Activated naive CD8-positive, alpha-beta T cell treated with anti-CD3 and anti-CD28 coated beads for 36 hours (primary cell): ENCODE measurements around the gene IGFBP3. TPM values are rescaled to one million over a fixed set of nuclear protein-coding genes. Genes with fewer than 3 reads are reported as not detected.

Source experiments
- DNase-seq: peaks from one replicate; pipeline ENCODE4 v3.0.0; 2021
- H3K27ac Mint-ChIP-seq: one replicate; pipeline ENCODE4 v1.8.0; 2022; ENCODE audit warnings: mild to moderate bottlenecking, moderate library complexity, mixed read lengths
- H3K27me3 Mint-ChIP-seq: one replicate; pipeline ENCODE4 v1.8.0; 2022; ENCODE audit warnings: mild to moderate bottlenecking, mixed read lengths
- H3K36me3 Mint-ChIP-seq: one replicate; pipeline ENCODE4 v1.8.0; 2021; ENCODE audit warnings: mild to moderate bottlenecking, mixed read lengths
- H3K4me1 Mint-ChIP-seq: one replicate; pipeline ENCODE4 v1.8.0; 2021; ENCODE audit warnings: mixed read lengths
- H3K4me3 Mint-ChIP-seq: one replicate; pipeline ENCODE4 v1.8.0; 2022; ENCODE audit warnings: mild to moderate bottlenecking, moderate library complexity, mixed read lengths
- H3K9me3 Mint-ChIP-seq: one replicate; pipeline ENCODE4 v1.8.0; 2022; ENCODE audit warnings: mixed read lengths
- total RNA-seq, 2 experiments: library from RNA; stranded (reverse); gene quantifications; one replicate each; pipeline ENCODE4 v1.2.3, GENCODE V29; 2021

The IGFBP3 gene
- total RNA-seq, 2 experiments from 2014 or later, result 0.33 to 0.50 TPM

GRCh38 chr7:45878457-45879144 lies 42.5 kb downstream of the IGFBP3 start:
- H3K36me3 Mint-ChIP-seq, result no peaks in the 10 kb centered on the region
- H3K4me3 Mint-ChIP-seq, result no peak overlapping the region
- no peaks in the 10 kb centered on the region for H3K4me1 Mint-ChIP-seq
- DNase-seq, result no peak
- no peak overlapping the region for H3K27ac Mint-ChIP-seq
- H3K27me3 Mint-ChIP-seq, result no peaks in the 10 kb centered on the region
- H3K9me3 Mint-ChIP-seq, result peaks cover 3% of the 10 kb centered on the region

DNA sequence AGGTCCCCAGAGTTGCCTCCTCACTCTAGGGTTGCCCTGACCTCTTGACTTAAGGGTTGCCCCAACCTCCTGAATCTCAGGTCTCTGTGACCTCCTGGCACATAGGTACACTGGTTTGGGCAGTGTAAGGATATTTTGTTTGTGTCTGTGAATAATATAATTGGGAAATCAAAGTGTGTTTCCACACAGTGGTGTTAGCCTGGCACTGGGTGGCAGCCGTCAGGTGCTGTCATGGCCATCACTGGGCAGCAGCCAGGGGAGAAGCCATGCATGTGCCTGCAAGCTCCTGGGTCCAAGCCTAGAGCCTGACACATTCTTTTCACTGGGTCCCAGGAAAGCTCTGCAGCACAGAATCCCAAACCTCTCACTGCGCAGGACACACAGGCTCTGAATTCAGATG lies 44.6 kb downstream of the IGFBP3 start:
- H3K9me3 Mint-ChIP-seq, result peaks cover 3% of the 10 kb centered on the region
- H3K4me1 Mint-ChIP-seq, result no peaks in the 10 kb centered on the region
- H3K27me3 Mint-ChIP-seq, result no peaks in the 10 kb centered on the region
- no peak for DNase-seq
- H3K27ac Mint-ChIP-seq, result no peak overlapping the region
- H3K4me3 Mint-ChIP-seq, result no peak overlapping the region
- H3K36me3 Mint-ChIP-seq, result no peaks in the 10 kb centered on the region

GRCh38 chr7:45874408-45875131 lies 46.5 kb downstream of the IGFBP3 start:
- no peak for DNase-seq
- Mint-ChIP-seq H3K27me3 (no peaks in the 10 kb centered on the region), H3K4me3 (no peak overlapping the region), H3K27ac (no peak overlapping the region), H3K36me3 (no peaks in the 10 kb centered on the region), H3K9me3 (peaks cover 3% of the 10 kb centered on the region), H3K4me1 (no peaks in the 10 kb centered on the region)

DNA sequence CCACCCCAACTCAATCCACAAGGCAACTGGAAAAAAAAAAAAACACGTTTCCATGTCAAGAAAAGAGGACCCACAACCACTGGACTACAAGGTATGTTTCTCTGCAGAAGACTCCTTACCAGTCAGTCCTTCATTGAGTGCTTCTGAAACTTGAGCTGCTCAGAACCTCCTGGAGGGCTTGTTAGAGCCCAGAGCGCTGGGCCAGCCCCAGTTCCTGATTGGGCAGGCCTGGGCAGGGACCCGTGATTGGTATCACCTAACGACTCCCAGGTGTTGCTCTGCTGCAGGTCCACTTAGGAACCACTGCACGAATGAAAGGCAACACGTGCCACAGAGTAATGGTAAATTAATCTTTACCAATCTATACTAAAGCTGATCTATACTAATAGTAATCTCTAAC lies 47.7 kb downstream of the IGFBP3 start:
- DNase-seq, result no peak
- H3K9me3 Mint-ChIP-seq, result no peaks in the 10 kb centered on the region
- H3K4me3 Mint-ChIP-seq, result no peak overlapping the region
- no peaks in the 10 kb centered on the region for H3K27me3 Mint-ChIP-seq
- no peak overlapping the region for H3K27ac Mint-ChIP-seq
- H3K4me1 Mint-ChIP-seq, result no peaks in the 10 kb centered on the region
- no peaks in the 10 kb centered on the region for H3K36me3 Mint-ChIP-seq

- no peaks in the 10 kb centered on the region for H3K36me3 Mint-ChIP-seq
- H3K4me1 Mint-ChIP-seq, result no peaks in the 10 kb centered on the region
- DNase-seq, result no peak
- H3K4me3 Mint-ChIP-seq, result no peak within 1 kb of the TSS
- no peaks in the 10 kb centered on the region for H3K27me3 Mint-ChIP-seq
- H3K27ac Mint-ChIP-seq, result no peak within 1 kb of the TSS
- no peaks in the 10 kb centered on the region for H3K9me3 Mint-ChIP-seq
Measured at GRCh38 chr7:45873035-45873354, 48.1 kb downstream of the IGFBP3 start, which contains the start of gene CCDC201. TSS of gene CCDC201 (minus strand) at chr7:45873082. CDS start at chr7:45873007, 75 bp downstream.

GRCh38 chr7:45872116-45873034 lies 48.7 kb downstream of the IGFBP3 start:
- Mint-ChIP-seq H3K4me3 (no peak overlapping the region), H3K27ac (no peak overlapping the region), H3K36me3 (no peaks in the 10 kb centered on the region), H3K4me1 (no peaks in the 10 kb centered on the region), H3K27me3 (no peaks in the 10 kb centered on the region), H3K9me3 (no peaks in the 10 kb centered on the region)
- no peak for DNase-seq

- DNase-seq, result no peak
- H3K36me3 Mint-ChIP-seq, result no peaks in the 10 kb centered on the region
- H3K4me3 Mint-ChIP-seq, result no peak overlapping the region
- H3K27me3 Mint-ChIP-seq, result peaks cover 3% of the 10 kb centered on the region
- H3K9me3 Mint-ChIP-seq, result no peaks in the 10 kb centered on the region
- no peaks in the 10 kb centered on the region for H3K4me1 Mint-ChIP-seq
- no peak overlapping the region for H3K27ac Mint-ChIP-seq
Measured at GRCh38 chr7:45869426-45869825, 51.6 kb downstream of the IGFBP3 start.

DNA sequence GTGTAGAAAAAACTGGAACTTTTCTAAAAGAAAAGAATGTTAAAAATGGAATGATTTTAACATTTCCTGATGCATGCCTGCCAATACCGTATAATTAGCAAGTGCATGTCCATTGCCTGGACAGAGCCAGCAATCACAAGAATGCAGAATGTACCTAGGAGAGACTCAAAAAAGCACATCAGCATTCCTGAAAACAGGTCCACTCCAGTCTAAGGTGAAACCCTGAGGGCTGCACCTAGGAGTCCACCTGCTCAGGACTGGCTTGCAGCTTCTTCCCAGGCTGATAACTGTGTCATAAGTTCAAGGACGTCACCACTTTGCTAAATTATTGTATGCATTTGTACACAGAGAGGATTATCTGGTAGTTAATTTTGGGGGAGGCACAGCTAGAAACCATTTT lies 53.6 kb downstream of the IGFBP3 start:
- peaks cover 8% of the 10 kb centered on the region for H3K27me3 Mint-ChIP-seq
- H3K27ac Mint-ChIP-seq, result no peak overlapping the region
- no peaks in the 10 kb centered on the region for H3K9me3 Mint-ChIP-seq
- H3K4me3 Mint-ChIP-seq, result no peak overlapping the region
- no peaks in the 10 kb centered on the region for H3K36me3 Mint-ChIP-seq
- H3K4me1 Mint-ChIP-seq, result no peaks in the 10 kb centered on the region
- no peak for DNase-seq

DNA sequence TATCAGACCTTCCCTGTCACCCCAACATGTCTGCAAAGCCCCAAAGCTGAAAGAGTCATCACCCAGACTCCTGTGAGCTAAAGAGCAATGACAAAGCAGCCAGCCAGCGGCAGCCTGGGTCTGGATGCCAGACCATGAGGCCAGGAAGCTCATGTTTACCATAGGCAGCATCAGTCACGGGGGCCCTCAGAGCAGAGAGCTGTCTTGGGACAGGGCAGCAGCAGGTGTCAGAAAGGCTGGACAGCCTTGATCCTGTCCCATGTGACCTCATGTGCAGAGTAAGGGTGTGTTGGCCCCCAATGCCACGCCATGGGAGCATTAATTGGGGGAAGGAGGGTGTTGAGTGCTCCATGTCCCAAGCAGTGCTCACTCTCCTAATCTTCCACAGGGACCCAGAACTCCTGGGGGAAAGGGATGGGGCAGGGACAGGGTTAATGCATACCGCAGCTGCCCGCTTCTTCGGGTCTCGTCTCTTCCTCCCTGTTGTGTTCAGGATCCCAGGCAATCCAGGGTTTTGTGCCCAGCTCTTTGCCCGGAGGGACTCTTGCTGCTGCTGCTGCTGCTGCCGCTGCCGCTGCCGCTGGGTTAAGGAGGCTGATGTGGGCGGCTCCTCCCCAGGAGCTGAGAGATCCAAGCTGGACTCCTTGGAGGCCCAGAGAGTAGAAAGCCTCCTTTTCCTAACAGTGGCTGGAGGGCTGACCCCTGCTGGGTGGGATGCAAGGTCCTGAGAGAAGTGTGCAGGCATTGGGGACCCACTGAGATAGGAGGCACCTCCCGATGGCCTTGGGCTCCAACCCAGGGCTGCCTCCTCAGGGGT lies 55.3 kb downstream of the IGFBP3 start:
- Mint-ChIP-seq H3K27ac (no peak overlapping the region), H3K4me3 (no peak overlapping the region), H3K9me3 (no peaks in the 10 kb centered on the region), H3K36me3 (no peaks in the 10 kb centered on the region), H3K4me1 (no peaks in the 10 kb centered on the region), H3K27me3 (peaks cover 11% of the 10 kb centered on the region)
- DNase-seq, result no peak

GRCh38 chr7:45863715-45864114 lies 57.4 kb downstream of the IGFBP3 start:
- no peak overlapping the region for H3K27ac Mint-ChIP-seq
- no peak for DNase-seq
- no peak overlapping the region for H3K4me3 Mint-ChIP-seq
- peaks cover 11% of the 10 kb centered on the region for H3K27me3 Mint-ChIP-seq
- H3K9me3 Mint-ChIP-seq, result no peaks in the 10 kb centered on the region
- H3K4me1 Mint-ChIP-seq, result no peaks in the 10 kb centered on the region
- H3K36me3 Mint-ChIP-seq, result no peaks in the 10 kb centered on the region

Other genes with a start within 250 kb of the IGFBP3 start
- gene CCDC201, start 48.2 kb downstream of the IGFBP3 start, total RNA-seq, result not detected
- not detected for gene IGFBP1, start 32.8 kb downstream of the IGFBP3 start, total RNA-seq